GM12801 (cell line): ENCODE measurements around the gene PCCB.

Experiments
- TF ChIP-seq, protein P1 (sequence below): IDR thresholded peaks from one replicate; pipeline ENCODE4 v1.5.1; 2011; ENCODE audit warnings: control low read depth; ENCODE audit not compliant: insufficient read length; ENCODE audit errors: extremely low read depth

The PCCB gene

DNA sequence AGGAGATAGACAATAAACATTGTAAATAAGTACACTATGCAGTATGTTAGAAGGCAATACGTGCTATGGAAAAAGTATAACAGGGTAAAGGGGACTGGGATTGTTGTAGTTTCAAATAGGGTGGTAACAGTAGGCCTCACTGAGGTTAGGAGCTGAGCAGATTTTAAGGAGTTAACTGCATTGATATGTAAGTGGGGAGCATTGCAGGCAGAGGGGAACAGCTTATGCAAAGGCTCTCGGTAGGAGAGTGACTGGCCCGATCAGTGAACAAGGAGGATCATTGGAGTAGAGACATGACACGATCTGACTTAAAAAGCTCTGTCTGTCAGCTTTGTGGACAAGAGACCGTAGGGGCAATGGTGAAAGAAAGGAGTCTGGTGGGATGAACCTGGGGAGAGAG, 46.8 kb downstream of the PCCB start:
- TF ChIP-seq, protein P1, sequence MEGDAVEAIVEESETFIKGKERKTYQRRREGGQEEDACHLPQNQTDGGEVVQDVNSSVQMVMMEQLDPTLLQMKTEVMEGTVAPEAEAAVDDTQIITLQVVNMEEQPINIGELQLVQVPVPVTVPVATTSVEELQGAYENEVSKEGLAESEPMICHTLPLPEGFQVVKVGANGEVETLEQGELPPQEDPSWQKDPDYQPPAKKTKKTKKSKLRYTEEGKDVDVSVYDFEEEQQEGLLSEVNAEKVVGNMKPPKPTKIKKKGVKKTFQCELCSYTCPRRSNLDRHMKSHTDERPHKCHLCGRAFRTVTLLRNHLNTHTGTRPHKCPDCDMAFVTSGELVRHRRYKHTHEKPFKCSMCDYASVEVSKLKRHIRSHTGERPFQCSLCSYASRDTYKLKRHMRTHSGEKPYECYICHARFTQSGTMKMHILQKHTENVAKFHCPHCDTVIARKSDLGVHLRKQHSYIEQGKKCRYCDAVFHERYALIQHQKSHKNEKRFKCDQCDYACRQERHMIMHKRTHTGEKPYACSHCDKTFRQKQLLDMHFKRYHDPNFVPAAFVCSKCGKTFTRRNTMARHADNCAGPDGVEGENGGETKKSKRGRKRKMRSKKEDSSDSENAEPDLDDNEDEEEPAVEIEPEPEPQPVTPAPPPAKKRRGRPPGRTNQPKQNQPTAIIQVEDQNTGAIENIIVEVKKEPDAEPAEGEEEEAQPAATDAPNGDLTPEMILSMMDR: no peak

- TF ChIP-seq, protein P1: no peak
These were observed 47.7 kb downstream of the PCCB start for GRCh38 chr3:136297826-136298225.

- TF ChIP-seq, protein P1: no peak
These were observed 50.3 kb downstream of the PCCB start for GRCh38 chr3:136300444-136300843.

DNA sequence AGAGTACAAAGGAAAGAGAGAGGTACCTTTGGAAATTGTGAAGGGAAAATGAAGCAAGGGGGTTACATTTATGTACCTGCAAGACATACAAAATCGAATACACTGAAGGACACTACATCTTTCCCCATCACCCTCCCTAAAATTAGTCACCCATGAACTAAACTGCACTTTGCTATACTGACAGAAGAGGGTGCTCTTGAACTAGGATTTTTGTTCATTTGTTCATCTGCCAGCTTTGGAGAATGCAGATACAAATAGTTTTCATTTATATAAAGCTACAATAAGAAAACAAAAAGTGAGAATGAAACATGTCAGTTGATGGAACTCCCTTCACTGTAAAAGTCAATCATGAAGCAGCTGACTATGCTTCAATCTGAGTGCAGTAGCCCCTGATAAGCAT, 55.7 kb downstream of the PCCB start:
- TF ChIP-seq, protein P1: no peak

DNA sequence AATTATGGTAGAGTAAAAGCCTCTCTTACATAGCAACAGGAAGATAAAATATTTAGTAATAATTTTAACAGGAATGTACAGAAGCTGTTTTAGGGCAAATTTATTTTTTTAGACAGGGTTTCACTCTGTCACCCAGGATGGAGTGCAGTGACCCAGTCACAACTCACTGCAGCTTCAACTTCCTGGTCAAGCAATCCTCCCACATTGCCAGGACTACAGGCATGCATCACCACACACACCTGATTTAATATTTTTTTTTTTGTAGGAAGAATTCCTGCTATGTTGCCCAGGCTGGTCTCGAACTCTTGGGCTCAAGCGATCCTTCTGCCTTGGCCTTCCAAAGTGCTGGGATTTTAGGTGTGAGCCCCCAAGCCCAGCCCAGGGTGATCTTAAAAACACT, 61.1 kb downstream of the PCCB start:
- TF ChIP-seq, protein P1: no peak

DNA sequence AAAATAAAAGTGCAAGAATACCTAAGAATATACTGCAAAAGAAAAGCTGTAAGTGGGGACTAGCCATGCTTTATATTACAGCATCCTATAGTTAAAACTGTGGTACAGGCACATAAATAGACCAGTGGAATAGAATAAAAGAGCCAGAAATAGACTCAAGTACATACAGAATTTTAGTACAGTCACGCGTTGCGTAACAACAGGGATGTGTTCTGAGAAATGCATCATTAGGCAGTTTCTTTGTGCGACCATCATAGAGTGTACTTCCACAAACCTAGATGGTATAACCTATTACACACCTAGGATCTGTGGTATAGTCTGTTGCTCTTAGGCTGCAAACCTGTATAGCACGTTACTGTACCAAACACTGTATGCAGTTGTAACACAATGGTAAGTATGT, 61.8 kb downstream of the PCCB start:
- TF ChIP-seq, protein P1: no peak

- TF ChIP-seq, protein P1: no peak
These were observed 76.2 kb downstream of the PCCB start for GRCh38 chr3:136326316-136326715.

- TF ChIP-seq, protein P1: no peak
These were observed 77.5 kb downstream of the PCCB start for GRCh38 chr3:136327671-136328070.
